HG03571 (cell line): Measurements from ENCODE around the gene E2F7.

ENCODE experiments used
- ATAC-seq: cut with Tn5 transposase; IDR thresholded peaks from one replicate; pipeline ENCODE4 v1.9.1; 2021; ENCODE audit not compliant: unreplicated experiment

Gene E2F7

DNA sequence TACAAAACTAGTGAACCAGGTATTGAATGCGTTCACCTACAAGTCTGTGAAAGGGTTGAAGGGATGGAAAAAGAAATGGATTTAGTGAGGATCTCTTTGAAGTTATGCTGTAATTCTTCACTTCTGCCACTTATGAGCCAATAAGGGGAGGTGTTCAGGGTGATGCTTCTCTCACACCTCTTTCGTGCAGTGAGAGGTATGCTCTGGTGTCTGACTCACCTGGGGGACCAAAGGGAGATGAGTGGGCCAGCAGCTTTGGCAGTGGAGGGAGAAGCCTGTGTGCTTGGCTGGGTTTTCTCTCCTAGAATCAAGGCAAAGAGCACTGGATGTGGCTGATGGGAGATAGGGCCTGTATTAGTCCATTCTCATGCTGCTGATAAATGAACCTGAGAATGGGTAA, 45.4 kb downstream of the E2F7 start:
- ATAC-seq: no peak

DNA sequence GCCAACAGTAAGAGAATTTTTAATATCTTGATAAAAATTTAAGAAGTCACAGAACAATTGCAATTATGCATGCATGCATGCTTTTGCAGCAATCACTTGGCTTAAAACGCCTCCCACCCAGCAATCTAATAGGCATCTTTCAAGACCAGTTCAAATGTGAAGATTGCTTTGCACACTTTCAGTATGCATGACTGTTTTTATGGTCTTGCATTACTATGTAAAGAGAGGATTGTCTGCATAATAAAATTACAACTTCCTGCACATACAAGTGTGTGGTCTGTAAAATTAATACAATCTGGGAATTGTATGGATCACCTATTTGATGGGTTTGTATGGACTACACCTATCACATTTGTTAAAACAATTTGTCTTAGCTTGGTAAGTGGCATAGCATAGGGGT, 48.8 kb downstream of the E2F7 start:
- no peak for ATAC-seq

DNA sequence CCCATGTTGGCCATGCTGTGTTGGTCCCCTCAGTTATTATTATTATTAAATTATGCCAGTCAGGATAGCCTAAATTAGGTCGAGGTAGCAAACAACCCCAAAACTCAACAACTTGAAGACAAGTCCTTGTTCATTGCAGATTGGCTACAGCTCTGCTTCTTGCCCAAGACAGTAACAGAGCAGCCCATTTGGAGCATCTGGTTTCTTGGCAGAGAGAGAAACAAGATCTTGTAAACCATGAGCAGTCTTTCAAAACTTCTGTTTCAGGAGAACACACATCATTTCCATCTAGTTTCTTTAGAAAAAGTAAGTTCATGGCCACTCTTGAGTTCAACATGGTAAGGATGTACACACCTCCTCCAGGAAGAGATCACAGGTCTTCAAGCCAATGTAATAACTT, 52.3 kb downstream of the E2F7 start:
- ATAC-seq: no peak

DNA sequence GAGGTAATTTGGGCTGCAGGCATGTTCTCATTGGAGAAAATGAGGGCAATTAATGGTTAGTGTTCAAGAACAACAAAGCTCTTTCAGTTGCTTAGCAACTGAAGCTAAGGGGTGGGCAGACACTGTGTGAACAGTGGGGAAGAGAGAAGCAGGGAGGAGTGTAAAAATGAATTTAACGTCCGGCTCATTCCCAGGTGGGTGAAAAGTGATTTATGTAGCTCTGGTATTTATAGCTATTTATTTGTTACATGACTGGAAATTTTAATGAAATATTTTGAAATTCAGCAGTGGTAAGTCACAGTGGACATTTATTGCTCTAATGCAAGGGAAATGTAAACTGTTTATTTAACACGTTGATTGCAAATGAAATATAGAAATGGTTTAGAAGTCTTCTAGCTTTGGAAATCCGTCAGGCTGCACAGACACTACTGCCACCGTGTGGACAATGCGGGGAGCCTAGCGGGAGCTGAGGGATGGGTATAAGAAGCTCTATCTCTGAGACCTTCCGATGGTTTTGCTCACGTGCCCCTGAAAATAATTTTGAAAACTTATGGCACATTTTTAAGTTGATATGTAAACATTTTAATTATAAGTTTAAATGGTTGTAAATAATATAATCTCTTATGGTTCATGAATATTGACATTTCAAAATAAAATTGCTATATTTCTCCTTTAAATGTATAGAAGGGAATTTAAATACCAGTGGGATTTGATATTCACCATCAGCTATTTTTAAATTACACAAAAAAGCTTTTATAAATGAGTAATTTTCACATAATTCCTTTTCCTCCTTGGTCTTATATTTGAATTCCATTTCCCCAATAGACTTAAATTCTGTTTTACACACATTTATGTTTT, 54.4 kb downstream of the E2F7 start:
- ATAC-seq: peak; percentile 96

DNA sequence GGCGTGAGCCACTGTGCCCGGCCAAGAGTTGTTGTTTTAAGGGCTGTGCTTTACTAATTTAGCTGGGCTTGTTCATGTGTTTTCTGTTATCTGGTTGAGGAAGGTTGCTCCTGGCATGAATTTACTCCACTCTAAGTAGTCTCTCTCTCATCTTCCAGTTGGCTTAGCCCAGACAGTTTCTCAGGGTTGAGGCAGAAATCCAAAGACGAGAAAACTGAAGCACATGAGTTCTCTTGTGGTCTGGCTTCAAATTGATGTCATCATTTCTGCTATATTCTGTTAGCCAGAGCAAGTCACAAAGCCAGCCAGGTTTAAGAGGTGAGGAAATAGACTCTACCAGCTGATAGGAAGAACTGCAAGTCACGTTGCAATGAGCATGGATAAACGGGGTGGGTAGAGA, 57.9 kb downstream of the E2F7 start:
- ATAC-seq: no peak

DNA sequence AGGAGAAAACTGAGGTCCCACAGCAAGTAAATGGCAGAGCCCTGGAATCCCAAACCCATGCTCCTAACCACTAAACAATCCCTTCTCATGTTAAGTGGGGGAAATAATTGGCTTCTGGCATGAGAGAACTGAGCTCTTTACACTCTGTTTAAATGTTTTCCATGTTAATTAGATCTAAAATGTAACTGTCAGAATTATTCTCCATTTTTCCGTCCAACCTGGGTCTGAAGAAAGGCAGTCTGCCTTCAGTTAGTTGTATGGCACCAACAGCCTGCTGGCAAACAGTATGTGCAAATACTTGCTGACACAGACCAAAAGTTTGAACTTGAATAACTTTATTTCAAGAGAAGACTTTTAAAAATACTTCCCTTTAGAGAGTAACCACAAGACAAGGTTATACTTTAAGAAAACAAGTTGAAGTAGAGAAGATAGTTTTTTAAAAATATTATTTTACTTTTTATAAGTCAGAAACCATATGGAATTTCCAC, 59.7 kb downstream of the E2F7 start:
- no peak for ATAC-seq

DNA sequence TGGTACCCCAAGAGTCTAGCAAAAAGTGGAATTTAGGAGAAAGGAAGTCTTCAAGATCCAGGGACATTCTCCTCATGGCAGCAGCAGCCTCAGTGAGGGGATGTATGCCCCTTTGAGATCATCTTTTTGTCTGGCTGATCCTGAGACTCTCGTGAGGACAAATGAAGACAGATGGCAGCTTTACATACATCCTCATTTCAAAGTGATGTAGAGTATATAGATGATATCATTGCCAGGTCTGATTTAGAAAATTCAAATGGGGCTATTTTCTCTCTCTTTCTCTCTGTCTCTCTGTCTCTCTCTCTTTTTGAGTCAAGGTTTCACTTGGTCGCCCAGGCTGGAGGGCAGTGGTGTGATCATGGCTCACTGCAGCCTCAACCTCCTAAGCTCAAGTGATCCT, 61.5 kb downstream of the E2F7 start:
- no peak for ATAC-seq

DNA sequence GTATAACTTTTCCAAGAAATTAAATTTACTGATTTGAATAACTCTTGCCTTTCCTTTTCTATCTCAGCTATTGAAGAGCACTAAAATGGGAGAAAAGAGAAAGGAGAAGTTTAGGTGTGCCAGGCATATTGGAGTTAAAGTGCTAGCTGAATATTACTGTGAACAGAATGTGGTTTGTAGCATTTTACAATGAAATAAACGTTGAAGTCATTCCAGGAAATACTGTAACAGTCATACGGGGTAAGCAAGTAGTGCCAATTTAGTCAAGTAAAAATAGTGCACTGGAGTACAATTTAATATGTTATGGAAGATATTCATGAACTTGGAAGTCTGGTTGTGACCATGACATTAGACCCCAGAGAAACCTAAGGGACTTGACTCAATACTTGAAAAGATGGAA, 62.1 kb downstream of the E2F7 start:
- no peak for ATAC-seq

DNA sequence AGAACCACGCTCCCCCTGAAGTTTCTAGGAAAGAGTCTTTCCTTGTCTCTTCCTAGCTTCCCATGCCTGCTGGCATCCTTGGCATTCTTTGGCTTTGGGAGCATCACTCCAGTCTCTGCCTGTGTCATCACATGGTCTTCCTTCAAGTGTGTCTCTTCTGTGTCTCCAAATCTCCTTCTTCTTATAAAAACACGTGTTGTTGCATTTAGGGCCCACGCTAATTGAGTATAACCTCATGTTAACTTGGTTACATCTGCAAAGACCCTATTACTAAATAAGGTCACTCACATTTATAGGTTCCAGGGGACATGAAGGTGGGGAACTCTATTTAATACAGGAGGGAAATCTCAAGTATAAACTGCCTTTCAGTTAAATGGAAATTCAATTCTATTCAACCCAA, 63.0 kb downstream of the E2F7 start:
- no peak for ATAC-seq

DNA sequence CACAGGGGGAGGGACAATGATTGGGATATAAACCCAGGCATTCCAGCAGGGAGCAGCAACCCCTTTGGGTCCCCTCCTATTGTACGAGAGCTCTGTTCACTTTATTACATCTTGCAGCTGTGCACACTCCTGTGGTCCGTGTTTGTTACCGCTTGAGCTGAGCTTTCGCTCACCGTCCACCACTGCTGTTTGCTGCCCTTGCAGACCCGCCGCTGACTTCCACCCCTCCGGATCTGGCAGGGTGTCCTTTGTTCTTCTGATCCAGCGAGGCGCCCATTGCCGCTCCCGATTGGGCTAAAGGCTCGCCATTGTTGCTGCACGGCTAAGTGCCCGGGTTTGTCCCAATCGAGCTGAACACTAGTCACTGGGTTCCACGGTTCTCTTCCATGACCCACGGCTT, 64.1 kb downstream of the E2F7 start:
- no peak for ATAC-seq

DNA sequence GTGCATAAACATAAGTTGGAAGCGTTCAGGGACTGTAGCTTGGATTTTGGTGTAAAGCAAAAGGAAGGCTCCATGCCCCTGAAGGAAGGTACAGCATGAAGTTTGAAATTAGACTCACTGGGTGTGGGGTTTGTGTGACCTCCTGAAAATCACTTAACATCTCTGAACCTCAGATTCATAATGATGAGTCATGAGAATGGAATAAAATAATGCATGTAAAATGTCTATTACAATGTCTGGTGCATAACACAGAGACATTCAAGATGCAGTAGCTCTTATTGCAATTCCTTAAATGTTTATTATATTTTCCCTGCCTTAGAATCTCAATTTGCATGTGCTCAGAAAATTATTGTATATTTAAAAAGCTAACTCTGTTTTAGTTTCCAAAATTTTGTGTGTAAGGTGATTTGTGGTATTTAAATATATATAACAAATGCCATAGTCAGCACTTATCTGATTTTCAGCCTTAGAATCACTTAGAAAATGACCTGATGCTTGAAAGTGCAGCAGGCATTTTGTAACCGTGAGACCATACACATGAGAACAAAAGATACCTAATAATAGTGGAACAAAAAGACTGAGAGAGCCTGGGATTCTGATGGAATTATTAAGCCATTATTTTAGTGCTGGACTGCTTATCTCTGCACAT, 66.3 kb downstream of the E2F7 start:
- ATAC-seq: no peak

DNA sequence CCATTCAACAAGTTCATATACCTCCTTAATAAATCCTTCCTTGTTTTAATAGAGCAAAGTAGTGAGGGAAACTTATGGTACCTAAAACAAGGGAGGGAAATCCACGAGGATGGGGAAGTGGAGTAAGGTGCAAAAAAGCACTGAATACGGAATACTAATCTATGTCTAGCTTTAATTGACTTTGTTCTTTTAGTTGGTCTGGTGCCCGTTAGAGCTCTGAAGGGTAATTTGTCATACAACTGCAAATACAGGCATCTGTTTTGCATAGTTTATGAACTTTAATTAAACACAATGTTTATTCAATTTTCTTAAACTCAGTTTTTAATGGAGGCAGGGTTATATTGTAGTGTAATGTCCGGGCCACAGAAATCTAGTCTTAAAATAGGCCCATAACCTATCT, 67.0 kb downstream of the E2F7 start:
- no peak for ATAC-seq

DNA sequence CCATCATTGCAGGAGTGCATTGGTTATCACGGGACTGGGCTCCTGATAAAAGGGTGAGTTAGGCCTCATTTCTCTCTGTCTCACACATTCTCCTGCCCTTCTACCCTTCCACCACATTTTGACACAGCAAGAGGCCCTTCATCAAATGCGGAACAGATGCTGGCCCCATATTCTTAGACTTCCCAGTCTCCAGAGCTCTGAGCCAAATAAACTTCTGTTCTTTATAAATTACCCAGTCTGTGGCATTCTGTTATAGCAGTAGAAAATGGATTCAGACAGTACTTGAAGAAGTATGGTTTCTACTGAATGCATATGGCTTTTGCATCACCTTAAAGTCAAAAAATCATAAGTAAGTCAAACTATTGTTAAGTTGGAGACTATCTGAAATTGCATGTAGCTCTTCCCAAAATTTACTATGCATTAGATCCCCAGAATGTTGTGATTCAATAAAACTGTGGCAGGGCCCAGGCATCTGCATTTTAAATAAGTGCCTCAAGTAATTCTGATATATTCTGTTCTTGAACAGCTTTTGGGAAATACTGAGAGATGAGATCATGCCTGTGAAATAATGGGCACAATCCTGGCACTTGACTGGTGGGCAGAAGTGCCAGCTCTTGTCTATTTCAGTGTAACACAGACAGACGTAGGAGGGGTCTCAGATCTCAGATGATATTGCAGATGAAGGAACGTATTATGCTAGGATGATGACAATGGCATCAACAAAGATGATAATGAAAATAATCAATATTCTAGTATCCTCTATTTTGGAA, 68.2 kb downstream of the E2F7 start:
- no peak for ATAC-seq

DNA sequence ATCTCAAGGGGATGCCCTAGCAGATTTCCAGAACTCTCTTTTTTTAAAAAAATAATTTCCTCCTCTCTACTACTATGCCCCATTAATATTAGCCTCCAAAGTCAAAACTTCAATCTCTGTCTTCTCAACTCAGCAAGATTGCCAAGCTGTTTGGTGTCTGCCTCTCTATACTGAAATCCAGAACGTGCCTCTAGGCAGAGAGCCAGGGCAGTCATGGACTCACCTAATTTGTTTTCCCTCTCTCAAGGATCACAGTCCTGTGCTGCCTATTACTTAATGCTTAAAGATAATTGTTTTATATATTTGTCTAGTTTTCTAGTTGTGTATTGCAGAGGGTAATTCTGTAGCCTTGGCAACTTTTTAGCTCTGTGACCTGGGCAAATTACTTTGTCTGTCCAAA, 74.7 kb downstream of the E2F7 start:
- ATAC-seq: no peak

DNA sequence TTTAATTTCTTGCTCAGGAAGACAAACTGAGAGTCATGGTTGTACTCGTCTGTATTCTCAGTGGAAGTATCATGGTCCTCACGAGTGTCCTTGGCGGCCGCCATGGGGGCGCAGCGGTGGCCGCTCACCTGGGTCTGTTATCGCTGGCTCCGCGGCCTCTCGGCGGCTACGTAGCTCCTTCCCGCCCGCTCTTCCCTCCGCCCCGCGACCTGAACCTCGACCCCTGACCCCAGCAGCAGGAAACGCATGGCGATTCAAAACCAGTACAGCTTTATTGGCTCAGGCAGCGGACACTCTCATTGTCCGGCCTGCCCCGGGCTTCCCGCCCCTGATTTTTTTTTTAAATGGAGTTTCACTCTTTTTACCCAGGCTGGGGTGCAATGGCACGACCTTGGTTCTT, 80.8 kb downstream of the E2F7 start:
- ATAC-seq: no peak

DNA sequence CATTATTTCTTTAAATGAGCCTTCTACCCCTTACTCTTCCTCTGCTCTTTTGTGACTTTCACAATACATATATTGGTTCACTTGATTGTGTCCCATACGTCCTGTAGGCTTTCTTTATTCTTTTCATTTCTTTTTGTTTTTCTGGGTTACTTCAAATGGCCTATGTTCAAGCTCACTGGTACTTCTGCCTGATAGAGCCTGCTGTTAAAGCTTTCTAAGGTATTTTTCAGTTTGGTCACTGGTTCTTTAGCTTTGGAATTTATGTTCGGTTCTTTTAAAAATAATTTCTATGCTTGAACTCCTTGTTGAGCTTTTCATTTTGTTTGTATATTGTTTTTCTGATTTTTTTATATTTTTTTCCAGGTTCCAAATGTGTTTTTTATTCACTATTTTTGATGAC, 81.9 kb downstream of the E2F7 start:
- no peak for ATAC-seq

DNA sequence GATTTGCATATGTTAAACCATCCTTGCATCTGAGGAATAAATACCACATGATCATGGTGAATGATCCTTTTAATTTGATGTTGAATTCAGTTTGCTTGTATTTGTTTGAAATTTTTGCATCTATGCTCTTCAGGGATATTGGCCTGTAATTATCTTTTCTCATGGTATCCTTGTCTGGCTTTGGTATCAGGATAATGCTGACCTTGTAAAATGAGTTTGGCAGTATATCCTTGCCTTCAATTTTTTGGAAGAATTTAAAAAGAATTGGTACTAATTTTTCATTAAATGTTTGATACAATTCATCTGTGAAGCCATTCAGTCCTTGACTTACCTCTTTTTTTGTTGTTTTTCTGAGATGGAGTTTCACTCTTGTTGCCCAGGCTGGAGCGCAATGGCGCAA, 85.2 kb downstream of the E2F7 start:
- no peak for ATAC-seq

DNA sequence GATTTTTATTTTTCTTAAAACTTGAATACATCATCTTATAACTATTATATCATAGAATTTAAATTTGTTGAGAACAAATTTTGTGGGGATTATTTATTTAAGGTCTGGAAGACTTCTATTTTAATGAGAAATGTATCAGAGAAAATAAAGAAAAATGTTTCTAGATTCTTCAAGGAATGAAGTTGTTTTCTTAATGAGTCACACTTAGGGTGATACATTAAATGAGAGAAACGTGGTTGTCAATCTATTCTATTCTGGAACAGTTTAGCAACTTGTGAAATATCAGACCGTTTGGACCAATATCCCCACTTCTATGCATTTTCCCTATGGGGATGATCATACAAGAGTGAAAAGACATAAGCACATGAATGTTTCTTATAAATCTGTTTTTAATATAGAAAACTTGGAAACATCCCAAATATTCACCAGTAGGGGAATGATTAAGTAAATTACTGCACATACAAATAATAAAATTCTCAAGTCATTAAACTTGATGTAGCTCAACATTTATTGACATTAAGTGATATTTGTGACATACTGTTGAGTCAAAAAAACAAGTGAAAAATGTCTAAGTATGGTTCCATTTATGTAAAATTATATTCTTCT, 88.5 kb downstream of the E2F7 start:
- no peak for ATAC-seq
